GM12878 (cell line): ENCODE results near the gene CHAT. TPM values are rescaled to one million over a fixed set of nuclear protein-coding genes. Genes with fewer than 3 reads are reported as not detected.

Experiments
- ATAC-seq: fragments of 200-7000 bp; cut with Tn5 transposase; 3 replicates; pipeline ENCODE4 v1.9.1; 2020; ENCODE audit warnings: mild to moderate bottlenecking, moderate library complexity
- BruUV-seq: library from RNA; stranded (reverse); fragments of 400-500 nt; replicated peaks from 2 replicates; lab custom pipeline; 2021; lab: Mats Ljungman, UMichigan
- CTCF ChIA-PET: fragments of 300-600 bp; sonication (Branson Sonifier 250); formaldehyde crosslinking; extraction: SDS; loops from one replicate; lab custom pipeline; 2021; ENCODE audit warnings: inconsistent platforms; lab: Yijun Ruan, JAX
- POLR2A ChIA-PET: fragments of 350-600 bp; formaldehyde crosslinking; extraction: SDS; loops from one replicate; lab custom pipeline; 2021; ENCODE audit warnings: inconsistent platforms; lab: Charles Lee
- RAD21 ChIA-PET: fragments of 300-600 bp; sonication (Branson Sonifier 250); formaldehyde crosslinking; loops from one replicate; lab custom pipeline; 2023; ENCODE audit warnings: antibody characterized with exemption; ENCODE audit not compliant: unreplicated experiment; lab: Charles Lee
- SMC1A ChIA-PET: fragments of 300-600 bp; sonication (Branson Sonifier 250); formaldehyde crosslinking; loops from one replicate; lab custom pipeline; 2023; ENCODE audit not compliant: unreplicated experiment, uncharacterized antibody; lab: Charles Lee
- DNase-seq: peaks from one replicate; pipeline ENCODE4 v3.0.0-alpha.2; 2011; ENCODE audit warnings: low read depth, low spot score
- FAIRE-seq: peaks from 3 replicates; lab custom pipeline; 2011; peaks lifted over from hg19 to GRCh38; lab: Jason Lieb, UNC
- H2AFZ ChIP-seq: 2 replicates; pipeline ENCODE4 v1.6.0; 2011; ENCODE audit warnings: low read depth, low read length, control low read depth; ENCODE audit not compliant: control insufficient read depth
- H3K27ac ChIP-seq: 2 replicates; pipeline ENCODE4 v1.5.1; 2011; ENCODE audit warnings: control low read depth; ENCODE audit not compliant: control insufficient read depth, insufficient read depth
- H3K27me3 ChIP-seq, 2 experiments: replicated peaks in 1 of 2; 2 replicates each; pipeline versions ENCODE4 v1.6.0 to v1.6.1; 2011; ENCODE audit warnings: low read length in 1 of 2; ENCODE audit not compliant: control insufficient read depth in 2 of 2, insufficient read depth in 2 of 2
- H3K36me3 ChIP-seq, 2 experiments: 2 replicates each; pipeline ENCODE4 v1.5.1; 2011; ENCODE audit warnings: low read length in 1 of 2; ENCODE audit not compliant: control insufficient read depth in 2 of 2, insufficient read depth in 2 of 2
- H3K4me1 ChIP-seq: 2 replicates; pipeline ENCODE4 v1.6.1; 2011; ENCODE audit warnings: mild to moderate bottlenecking, low read length, moderate library complexity, mixed read lengths; ENCODE audit not compliant: control insufficient read depth, insufficient read depth
- H3K4me2 ChIP-seq: 2 replicates; pipeline ENCODE4 v1.6.0; 2011; ENCODE audit warnings: control low read depth; ENCODE audit not compliant: control insufficient read depth, insufficient read depth
- H3K4me3 ChIP-seq: fragments of 200-600 bp; sonication (generic); 2 replicates; pipeline ENCODE4 v1.5.1; 2016
- H3K79me2 ChIP-seq: 2 replicates; pipeline ENCODE4 v1.6.0; 2011; ENCODE audit warnings: low read length; ENCODE audit not compliant: control insufficient read depth, insufficient read depth
- H3K9ac ChIP-seq: 2 replicates; pipeline ENCODE4 v1.8.0; 2011; ENCODE audit warnings: low read length, control low read depth, mixed read lengths; ENCODE audit not compliant: control insufficient read depth, insufficient read depth
- H3K9me3 ChIP-seq: replicated peaks from 3 replicates; pipeline ENCODE4 v1.5.1; 2011; ENCODE audit warnings: mild to moderate bottlenecking, low read length; ENCODE audit not compliant: control insufficient read depth, insufficient read depth
- H4K20me1 ChIP-seq: 2 replicates; pipeline ENCODE4 v1.6.0; 2011; ENCODE audit not compliant: control insufficient read depth, insufficient read depth
- CREB1 ChIP-seq: IDR thresholded peaks from 2 replicates; pipeline ENCODE4 v1.6.1; 2012; ENCODE audit warnings: low read depth, mild to moderate bottlenecking, inconsistent platforms
- DPF2 ChIP-seq: fragments of 450-650 bp; IDR thresholded peaks from 2 replicates; pipeline ENCODE4 v1.6.1; 2017; ENCODE audit warnings: mild to moderate bottlenecking
- IKZF2 ChIP-seq, 2 experiments: fragments of 450-650 bp; IDR thresholded peaks; 2 replicates each; pipeline ENCODE4 v1.6.1; 2017; ENCODE audit warnings: mild to moderate bottlenecking in 2 of 2, moderate library complexity in 2 of 2
- MTA2 ChIP-seq: fragments of 450-650 bp; IDR thresholded peaks from 2 replicates; pipeline ENCODE4 v1.6.1; 2016; ENCODE audit warnings: low read depth, mild to moderate bottlenecking, moderate library complexity
- POLR2AphosphoS5 ChIP-seq: IDR thresholded peaks from 2 replicates; pipeline ENCODE4 v1.6.1; 2011; ENCODE audit warnings: mild to moderate bottlenecking, low read length, inconsistent platforms
- RFX5 ChIP-seq: IDR thresholded peaks from 2 replicates; pipeline ENCODE4 v1.6.1; 2011; ENCODE audit warnings: low read depth, low read length, improper control_type of control experiment
- STAT3 ChIP-seq: IDR thresholded peaks from 2 replicates; pipeline ENCODE4 v1.6.1; 2011; ENCODE audit warnings: low read depth, low read length, improper control_type of control experiment
- TCF3 ChIP-seq: IDR thresholded peaks from 2 replicates; pipeline ENCODE4 v1.6.1; 2012; ENCODE audit warnings: low read depth, mild to moderate bottlenecking, low read length, borderline replicate concordance; ENCODE audit not compliant: insufficient read depth
- ZNF207 ChIP-seq: fragments of 450-650 bp; IDR thresholded peaks from 2 replicates; pipeline ENCODE4 v1.6.1; 2014; ENCODE audit warnings: antibody characterized with exemption, mild to moderate bottlenecking, borderline replicate concordance
- ZNF384 ChIP-seq: IDR thresholded peaks from 2 replicates; pipeline ENCODE4 v1.6.1; 2012; ENCODE audit warnings: low read depth, mild to moderate bottlenecking, low read length, improper control_type of control experiment, borderline replicate concordance
- ZSCAN29 ChIP-seq: fragments of 450-650 bp; IDR thresholded peaks from 2 replicates; pipeline ENCODE4 v1.6.1; 2017; ENCODE audit warnings: mild to moderate bottlenecking, moderate library complexity
- WGBS: methylation state at CpG from one replicate; pipeline ENCODE4 v1.1.6; 2016; ENCODE audit warnings: low lambda C conversion rate; ENCODE audit not compliant: insufficient replicate concordance, insufficient coverage; ENCODE audit errors: missing lambda C conversion rate; 5-methylcytosine and 5-hydroxymethylcytosine counted together
- in situ Hi-C: fragments of 300-500 bp; cut with MboI; formaldehyde crosslinking; loops from 9 replicates; pipeline ENCODE4 v1.14.3; 2018; ENCODE audit warnings: mixed read lengths
- intact Hi-C: fragments of 100-400 bp; cut with micrococcal nuclease; formaldehyde crosslinking; loops from one replicate; pipeline ENCODE4 v1.14.2; 2022; ENCODE audit not compliant: unreplicated experiment
- polyA plus RNA-seq, 11 experiments: library from polyadenylated mRNA; depleted of rRNA in 4 of 11; unstranded in 6 of 11; stranded (reverse) in 5 of 11; fragments of >200 nt; fragmentation: Nextera tagmentation in 4 of 11; fragmentation: Illumina TruSeq in 1 of 11; extraction: Ambion mirVana in 4 of 11; extraction: Trizol in 1 of 11; gene quantifications; 1 replicate in 1 of 11; 2 replicates in 10 of 11; pipeline versions ENCODE4 v1.2.1 to v1.2.3, GENCODE V29; 2011 to 2016; ENCODE audit warnings: inconsistent platforms in 2 of 11, missing spikeins in 2 of 11, low read depth in 1 of 11
- total RNA-seq, 4 experiments: library from RNA; depleted of rRNA in 3 of 4; stranded (reverse); fragments of >200 nt in 3 of 4; fragmentation: Illumina TruSeq in 1 of 4; extraction: Trizol in 1 of 4; gene quantifications; 2 replicates each; pipeline versions ENCODE4 v1.2.1 to v1.2.3, GENCODE V29; 2013 to 2021
- TF ChIP-seq, protein P1 (sequence below): fragments of 450-650 bp; IDR thresholded peaks from 2 replicates; pipeline ENCODE4 v1.6.1; 2016; ENCODE audit warnings: mild to moderate bottlenecking
- TF ChIP-seq, protein P2 (sequence below): fragments of 450-650 bp; IDR thresholded peaks from 2 replicates; pipeline ENCODE4 v1.6.1; 2017; ENCODE audit warnings: antibody characterized with exemption, mild to moderate bottlenecking, moderate library complexity
- TF ChIP-seq, protein P3 (sequence below): fragments of 150-350 bp; IDR thresholded peaks from 2 replicates; pipeline ENCODE4 v1.6.1; 2016; ENCODE audit warnings: low read depth, low read length

Gene CHAT
- total and polyA plus RNA-seq, 10 of the 15 experiments (the other 5 are each of a cell fraction or from before 2014, with no cell fraction given), result not detected

DNA sequence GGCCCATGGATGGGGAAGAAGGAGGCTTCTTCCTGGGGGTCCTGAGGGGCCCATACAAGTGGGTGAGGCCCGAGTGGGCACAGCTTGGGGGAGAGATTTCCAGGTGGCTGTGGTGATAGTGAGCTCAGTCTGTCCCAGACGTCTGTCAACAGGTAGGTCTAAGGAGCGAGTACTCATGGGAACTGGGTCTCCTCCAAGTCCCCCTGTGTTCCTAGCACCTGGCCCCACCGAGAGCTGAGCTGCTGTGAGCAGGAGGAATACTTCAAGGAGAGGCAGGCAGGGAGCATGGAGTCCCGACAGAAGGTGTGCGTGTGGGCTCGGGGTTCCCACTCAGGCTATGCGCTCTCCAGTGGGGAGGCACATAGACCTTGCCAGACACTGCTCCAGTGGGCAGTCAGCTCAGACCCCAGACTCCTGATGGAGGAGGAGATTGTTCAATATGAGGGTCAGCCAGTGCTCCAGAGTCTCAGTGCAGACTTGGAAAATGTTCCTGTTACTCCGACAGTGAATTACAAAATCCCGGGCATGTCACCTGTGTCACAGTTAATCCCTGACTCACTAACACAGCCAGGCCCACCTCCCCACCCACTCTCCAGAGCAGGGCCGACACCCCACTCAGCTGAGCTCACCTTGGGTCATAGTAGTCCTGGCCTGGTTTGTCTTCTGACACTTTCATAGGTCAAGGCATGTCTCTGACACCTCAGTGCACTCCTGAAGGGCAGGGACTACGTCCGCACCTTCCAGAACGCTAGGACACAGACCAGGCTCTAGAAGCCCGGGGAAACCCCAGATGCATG, 37.4 kb downstream of the CHAT start (continued):
- TF ChIP-seq, protein P1, sequence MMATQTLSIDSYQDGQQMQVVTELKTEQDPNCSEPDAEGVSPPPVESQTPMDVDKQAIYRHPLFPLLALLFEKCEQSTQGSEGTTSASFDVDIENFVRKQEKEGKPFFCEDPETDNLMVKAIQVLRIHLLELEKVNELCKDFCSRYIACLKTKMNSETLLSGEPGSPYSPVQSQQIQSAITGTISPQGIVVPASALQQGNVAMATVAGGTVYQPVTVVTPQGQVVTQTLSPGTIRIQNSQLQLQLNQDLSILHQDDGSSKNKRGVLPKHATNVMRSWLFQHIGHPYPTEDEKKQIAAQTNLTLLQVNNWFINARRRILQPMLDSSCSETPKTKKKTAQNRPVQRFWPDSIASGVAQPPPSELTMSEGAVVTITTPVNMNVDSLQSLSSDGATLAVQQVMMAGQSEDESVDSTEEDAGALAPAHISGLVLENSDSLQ, result no peak
- TF ChIP-seq ZSCAN29 (no peak), POLR2AphosphoS5 (no peak), STAT3 (no peak), MTA2 (no peak), ZNF384 (no peak), CREB1 (no peak), TCF3 (no peak)
- TF ChIP-seq, protein P2, sequence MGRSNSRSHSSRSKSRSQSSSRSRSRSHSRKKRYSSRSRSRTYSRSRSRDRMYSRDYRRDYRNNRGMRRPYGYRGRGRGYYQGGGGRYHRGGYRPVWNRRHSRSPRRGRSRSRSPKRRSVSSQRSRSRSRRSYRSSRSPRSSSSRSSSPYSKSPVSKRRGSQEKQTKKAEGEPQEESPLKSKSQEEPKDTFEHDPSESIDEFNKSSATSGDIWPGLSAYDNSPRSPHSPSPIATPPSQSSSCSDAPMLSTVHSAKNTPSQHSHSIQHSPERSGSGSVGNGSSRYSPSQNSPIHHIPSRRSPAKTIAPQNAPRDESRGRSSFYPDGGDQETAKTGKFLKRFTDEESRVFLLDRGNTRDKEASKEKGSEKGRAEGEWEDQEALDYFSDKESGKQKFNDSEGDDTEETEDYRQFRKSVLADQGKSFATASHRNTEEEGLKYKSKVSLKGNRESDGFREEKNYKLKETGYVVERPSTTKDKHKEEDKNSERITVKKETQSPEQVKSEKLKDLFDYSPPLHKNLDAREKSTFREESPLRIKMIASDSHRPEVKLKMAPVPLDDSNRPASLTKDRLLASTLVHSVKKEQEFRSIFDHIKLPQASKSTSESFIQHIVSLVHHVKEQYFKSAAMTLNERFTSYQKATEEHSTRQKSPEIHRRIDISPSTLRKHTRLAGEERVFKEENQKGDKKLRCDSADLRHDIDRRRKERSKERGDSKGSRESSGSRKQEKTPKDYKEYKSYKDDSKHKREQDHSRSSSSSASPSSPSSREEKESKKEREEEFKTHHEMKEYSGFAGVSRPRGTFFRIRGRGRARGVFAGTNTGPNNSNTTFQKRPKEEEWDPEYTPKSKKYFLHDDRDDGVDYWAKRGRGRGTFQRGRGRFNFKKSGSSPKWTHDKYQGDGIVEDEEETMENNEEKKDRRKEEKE, result no peak

DNA sequence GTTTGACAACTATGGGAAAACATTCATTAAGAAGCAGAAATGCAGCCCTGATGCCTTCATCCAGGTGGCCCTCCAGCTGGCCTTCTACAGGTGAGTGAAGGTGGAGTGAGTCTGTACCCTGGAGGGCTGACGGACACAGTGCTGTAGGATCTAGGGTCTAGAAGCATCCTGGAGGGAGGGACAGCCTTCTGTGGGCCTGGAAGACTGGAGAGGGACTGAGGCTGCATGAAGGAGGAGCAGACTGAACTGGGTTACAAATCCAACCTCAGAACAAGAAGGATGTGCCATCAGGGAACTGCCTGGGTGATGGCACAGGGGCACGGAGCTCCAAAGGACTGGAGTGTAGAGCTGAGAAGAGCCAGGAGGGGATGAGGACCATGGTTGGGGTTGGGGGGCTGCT, 38.1 kb downstream of the CHAT start:
- H3K79me2 ChIP-seq, result no peaks in the 10 kb centered on the region
- H3K27ac ChIP-seq, result no peak overlapping the region
- ChIA-PET POLR2A (no interaction called here), RAD21 (no interaction called here), CTCF (no interaction called here), SMC1A (no interaction called here)
- H3K9ac ChIP-seq, result no peak overlapping the region
- H4K20me1 ChIP-seq, result no peaks in the 10 kb centered on the region
- no TSS peak for BruUV-seq
- DNase-seq (no peak), FAIRE-seq (no peak), ATAC-seq (no peak)
- in situ Hi-C loops (no loop called here), intact Hi-C loops (no loop called here)
- H2AFZ ChIP-seq, result no peak overlapping the region
- H3K4me1 ChIP-seq, result no peaks in the 10 kb centered on the region
- no peaks in the 10 kb centered on the region for H3K27me3 ChIP-seq
- WGBS, result 0% methylated on average over 2 of the region's 2 CpGs
- no peaks in the 10 kb centered on the region for H3K36me3 ChIP-seq
- H3K4me3 ChIP-seq, result no peak overlapping the region
- H3K4me2 ChIP-seq, result no peak overlapping the region
- H3K9me3 ChIP-seq, result no peaks in the 10 kb centered on the region
- TF ChIP-seq ZNF207 (no peak), DPF2 (no peak), POLR2AphosphoS5 (no peak), RFX5 (no peak), IKZF2 (IDR thresholded peaks at IDR 0.05) (no peak), ZSCAN29 (no peak)
- TF ChIP-seq, protein P3, sequence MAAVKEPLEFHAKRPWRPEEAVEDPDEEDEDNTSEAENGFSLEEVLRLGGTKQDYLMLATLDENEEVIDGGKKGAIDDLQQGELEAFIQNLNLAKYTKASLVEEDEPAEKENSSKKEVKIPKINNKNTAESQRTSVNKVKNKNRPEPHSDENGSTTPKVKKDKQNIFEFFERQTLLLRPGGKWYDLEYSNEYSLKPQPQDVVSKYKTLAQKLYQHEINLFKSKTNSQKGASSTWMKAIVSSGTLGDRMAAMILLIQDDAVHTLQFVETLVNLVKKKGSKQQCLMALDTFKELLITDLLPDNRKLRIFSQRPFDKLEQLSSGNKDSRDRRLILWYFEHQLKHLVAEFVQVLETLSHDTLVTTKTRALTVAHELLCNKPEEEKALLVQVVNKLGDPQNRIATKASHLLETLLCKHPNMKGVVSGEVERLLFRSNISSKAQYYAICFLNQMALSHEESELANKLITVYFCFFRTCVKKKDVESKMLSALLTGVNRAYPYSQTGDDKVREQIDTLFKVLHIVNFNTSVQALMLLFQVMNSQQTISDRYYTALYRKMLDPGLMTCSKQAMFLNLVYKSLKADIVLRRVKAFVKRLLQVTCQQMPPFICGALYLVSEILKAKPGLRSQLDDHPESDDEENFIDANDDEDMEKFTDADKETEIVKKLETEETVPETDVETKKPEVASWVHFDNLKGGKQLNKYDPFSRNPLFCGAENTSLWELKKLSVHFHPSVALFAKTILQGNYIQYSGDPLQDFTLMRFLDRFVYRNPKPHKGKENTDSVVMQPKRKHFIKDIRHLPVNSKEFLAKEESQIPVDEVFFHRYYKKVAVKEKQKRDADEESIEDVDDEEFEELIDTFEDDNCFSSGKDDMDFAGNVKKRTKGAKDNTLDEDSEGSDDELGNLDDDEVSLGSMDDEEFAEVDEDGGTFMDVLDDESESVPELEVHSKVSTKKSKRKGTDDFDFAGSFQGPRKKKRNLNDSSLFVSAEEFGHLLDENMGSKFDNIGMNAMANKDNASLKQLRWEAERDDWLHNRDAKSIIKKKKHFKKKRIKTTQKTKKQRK, result no peak
